H9 (cell line): Measurements from ENCODE around the gene ARL11. TPM values are rescaled to one million over a fixed set of nuclear protein-coding genes. Genes with fewer than 3 reads are reported as not detected.

Experiments
- DNase-seq: peaks from one replicate; pipeline ENCODE4 v3.0.0-alpha.2; 2017
- H2AFZ ChIP-seq: one replicate; pipeline ENCODE4 v1.6.1; 2013; ENCODE audit warnings: mild to moderate bottlenecking, low read length, control low read depth, moderate library complexity
- H2AK5ac ChIP-seq: 2 replicates; pipeline ENCODE4 v1.6.1; 2013; ENCODE audit warnings: low read length, control low read depth, mixed read lengths; ENCODE audit not compliant: insufficient read length
- H2BK120ac ChIP-seq: one replicate; pipeline ENCODE4 v1.6.1; 2013; ENCODE audit warnings: low read depth, mild to moderate bottlenecking, low read length, control low read depth, inconsistent platforms; ENCODE audit not compliant: poor library complexity, severe bottlenecking
- H2BK12ac ChIP-seq: 2 replicates; pipeline ENCODE4 v1.6.1; 2013; ENCODE audit warnings: low read length, control low read depth, mixed read lengths, low read depth; ENCODE audit not compliant: insufficient read length
- H2BK15ac ChIP-seq: 2 replicates; pipeline ENCODE4 v1.6.1; 2013; ENCODE audit warnings: low read depth, low read length, control low read depth
- H2BK20ac ChIP-seq: one replicate; pipeline ENCODE4 v1.6.1; 2013; ENCODE audit warnings: low read depth, mild to moderate bottlenecking, low read length, control low read depth, inconsistent platforms; ENCODE audit not compliant: poor library complexity, severe bottlenecking
- H2BK5ac ChIP-seq: 2 replicates; pipeline ENCODE4 v1.6.1; 2013; ENCODE audit warnings: low read length, control low read depth, mixed read lengths; ENCODE audit not compliant: insufficient read length
- H3K14ac ChIP-seq: 2 replicates; pipeline ENCODE4 v1.6.1; 2013; ENCODE audit warnings: low read length, control low read depth; ENCODE audit not compliant: insufficient read depth
- H3K18ac ChIP-seq: 2 replicates; pipeline ENCODE4 v1.6.1; 2013; ENCODE audit warnings: low read depth, mild to moderate bottlenecking, mixed read lengths, low read length, control low read depth; ENCODE audit not compliant: insufficient read length
- H3K23ac ChIP-seq: 2 replicates; pipeline ENCODE4 v1.6.1; 2013; ENCODE audit warnings: low read length, control low read depth, mixed read lengths, low read depth; ENCODE audit not compliant: insufficient read length
- H3K23me2 ChIP-seq: 2 replicates; pipeline ENCODE4 v1.6.1; 2013; ENCODE audit warnings: low read depth, mild to moderate bottlenecking, mixed read lengths, low read length, control low read depth; ENCODE audit not compliant: insufficient read length, poor library complexity, severe bottlenecking
- H3K27ac ChIP-seq: 2 replicates; pipeline ENCODE4 v1.5.1; 2013; ENCODE audit warnings: low read length, control low read depth, mixed read lengths, low read depth; ENCODE audit not compliant: insufficient read length
- H3K27me3 ChIP-seq: 2 replicates; pipeline ENCODE4 v1.6.1; 2013; ENCODE audit warnings: low read length, control low read depth, inconsistent platforms; ENCODE audit not compliant: insufficient read depth
- H3K4ac ChIP-seq: 2 replicates; pipeline ENCODE4 v1.6.1; 2013; ENCODE audit warnings: low read depth, mild to moderate bottlenecking, control low read depth, inconsistent platforms, low read length, moderate library complexity
- H3K4me1 ChIP-seq: 2 replicates; pipeline ENCODE4 v1.6.1; 2013; ENCODE audit warnings: low read length, control low read depth, inconsistent platforms; ENCODE audit not compliant: insufficient read depth
- H3K4me2 ChIP-seq: 2 replicates; pipeline ENCODE4 v1.6.1; 2013; ENCODE audit warnings: low read length, control low read depth, mixed read lengths; ENCODE audit not compliant: insufficient read length, insufficient read depth
- H3K56ac ChIP-seq: 2 replicates; pipeline ENCODE4 v1.6.1; 2013; ENCODE audit warnings: low read depth, mild to moderate bottlenecking, mixed read lengths, low read length, control low read depth; ENCODE audit not compliant: insufficient read length
- H3K79me1 ChIP-seq: 2 replicates; pipeline ENCODE4 v1.6.1; 2013; ENCODE audit warnings: low read depth, mild to moderate bottlenecking, moderate library complexity, low read length, control low read depth, inconsistent platforms; ENCODE audit not compliant: insufficient read depth, poor library complexity, severe bottlenecking
- H3K79me2 ChIP-seq: 2 replicates; pipeline ENCODE4 v1.6.1; 2013; ENCODE audit warnings: low read length, control low read depth, inconsistent platforms; ENCODE audit not compliant: insufficient read depth
- H3K9ac ChIP-seq: 2 replicates; pipeline ENCODE4 v1.6.1; 2013; ENCODE audit warnings: low read length, control low read depth, mixed read lengths; ENCODE audit not compliant: insufficient read length; ENCODE audit errors: extremely low read depth
- H3K9me3 ChIP-seq: one replicate; pipeline ENCODE4 v1.6.1; 2013; ENCODE audit warnings: low read depth, low read length, inconsistent platforms; ENCODE audit not compliant: control insufficient read depth
- H3T11ph ChIP-seq: one replicate; pipeline ENCODE4 v1.6.1; 2013; ENCODE audit warnings: mild to moderate bottlenecking, low read length, control low read depth, inconsistent platforms
- H4K20me1 ChIP-seq: one replicate; pipeline ENCODE4 v1.6.1; 2013; ENCODE audit not compliant: control insufficient read depth, insufficient read length, insufficient read depth
- H4K5ac ChIP-seq: 2 replicates; pipeline ENCODE4 v1.6.1; 2013; ENCODE audit warnings: low read depth, mild to moderate bottlenecking, mixed read lengths, low read length, control low read depth; ENCODE audit not compliant: insufficient read length
- H4K8ac ChIP-seq: replicated peaks from 2 replicates; pipeline ENCODE4 v1.6.1; 2013; ENCODE audit warnings: low read length, control low read depth, mixed read lengths, low read depth; ENCODE audit not compliant: insufficient read length
- H4K91ac ChIP-seq: 2 replicates; pipeline ENCODE4 v1.6.1; 2013; ENCODE audit warnings: low read depth, mild to moderate bottlenecking, moderate library complexity, mixed read lengths, low read length, control low read depth; ENCODE audit not compliant: insufficient read length
- H3K27ac Mint-ChIP-seq, 3 experiments: 2 replicates in 2 of 3; 3 replicates in 1 of 3; pipeline ENCODE4 v1.8.0; 2020 to 2021; ENCODE audit warnings: mixed read lengths in 3 of 3, mild to moderate bottlenecking in 1 of 3, moderate library complexity in 1 of 3
- H3K27me3 Mint-ChIP-seq: 2 replicates; pipeline ENCODE4 v1.8.0; 2021; ENCODE audit warnings: low read depth, mild to moderate bottlenecking, moderate library complexity, mixed read lengths
- H3K36me3 Mint-ChIP-seq, 3 experiments: 2 replicates in 2 of 3; 3 replicates in 1 of 3; pipeline ENCODE4 v1.8.0; 2020 to 2021; ENCODE audit warnings: low read depth in 3 of 3, mixed read lengths in 3 of 3; ENCODE audit not compliant: insufficient read depth in 1 of 3
- H3K4me1 Mint-ChIP-seq, 2 experiments: 2 replicates each; pipeline ENCODE4 v1.8.0; 2020; ENCODE audit warnings: mixed read lengths in 2 of 2
- H3K4me3 Mint-ChIP-seq, 2 experiments: 2 replicates in 1 of 2; 3 replicates in 1 of 2; pipeline ENCODE4 v1.8.0; 2020 to 2021; ENCODE audit warnings: mild to moderate bottlenecking in 2 of 2, mixed read lengths in 2 of 2, moderate library complexity in 1 of 2
- H3K9me3 Mint-ChIP-seq, 2 experiments: 2 replicates in 1 of 2; 3 replicates in 1 of 2; pipeline ENCODE4 v1.8.0; 2020; ENCODE audit warnings: mild to moderate bottlenecking in 2 of 2, mixed read lengths in 2 of 2, moderate library complexity in 1 of 2
- CTCF ChIP-seq: fragments of 200-600 bp; sonication (generic); conservative IDR thresholded peaks from 3 replicates; pipeline ENCODE4 v1.8.0; 2021; ENCODE audit warnings: antibody characterized with exemption, mild to moderate bottlenecking
- WGBS: extraction: QIAGEN DNeasy Blood & Tissue Kit; methylation state at CpG from one replicate; pipeline ENCODE4 v1.1.7; 2013; ENCODE audit warnings: missing lambda C conversion rate, low lambda C conversion rate, mixed read lengths; ENCODE audit not compliant: insufficient read length; ENCODE audit errors: extremely low coverage; 5-methylcytosine and 5-hydroxymethylcytosine counted together
- total RNA-seq: library from RNA; stranded (reverse); gene quantifications from 2 replicates; pipeline ENCODE4 v1.2.1, GENCODE V29; 2021

Gene ARL11
- total RNA-seq, 1 experiment from 2014 or later, result 0.42 TPM

GRCh38 chr13:49678191-49678914 is 50.0 kb downstream of the ARL11 start:
- no peak overlapping the region for H2BK5ac ChIP-seq
- no peak overlapping the region for H2BK15ac ChIP-seq
- H2AK5ac ChIP-seq, result no peak overlapping the region
- no peak overlapping the region for H3K4me2 ChIP-seq
- no peak overlapping the region for H2BK120ac ChIP-seq
- Mint-ChIP-seq H3K9me3 (peaks cover 21 to 23% of the 10 kb centered on the region in 2 experiments), H3K27me3 (no peaks in the 10 kb centered on the region), H3K4me1 (no peaks in the 10 kb centered on the region), H3K4me3 (no peak overlapping the region), H3K36me3 (peaks cover 48 to 53% (median 49%) of the 10 kb centered on the region in 3 experiments), H3K27ac (no peak overlapping the region)
- H2BK20ac ChIP-seq, result no peak overlapping the region
- no peak overlapping the region for H4K91ac ChIP-seq
- no peak for TF ChIP-seq CTCF
- no peak overlapping the region for H3K14ac ChIP-seq
- H3K9me3 ChIP-seq, result peaks cover 6% of the 10 kb centered on the region
- H4K8ac ChIP-seq, result no peak overlapping the region
- H3K27me3 ChIP-seq, result no peaks in the 10 kb centered on the region
- H3K79me1 ChIP-seq, result no peaks in the 10 kb centered on the region
- H4K20me1 ChIP-seq, result no peaks in the 10 kb centered on the region
- H2BK12ac ChIP-seq, result no peak overlapping the region
- DNase-seq, result no peak
- H3K27ac ChIP-seq, result no peak overlapping the region
- no peak overlapping the region for H3K56ac ChIP-seq
- H3K79me2 ChIP-seq, result peaks cover 4% of the 10 kb centered on the region; the same call in 1 of the 2 replicates
- no peak overlapping the region for H3K23ac ChIP-seq
- H3K18ac ChIP-seq, result no peak overlapping the region
- no peak overlapping the region for H3K9ac ChIP-seq
- H2AFZ ChIP-seq, result no peak overlapping the region
- no CpG with 5 or more reads among the region's 48 CpGs for WGBS
- H3K4me1 ChIP-seq, result no peaks in the 10 kb centered on the region
- H3K23me2 ChIP-seq, result no peaks in the 10 kb centered on the region
- no peak overlapping the region for H3T11ph ChIP-seq
- H4K5ac ChIP-seq, result no peak overlapping the region
- no peak overlapping the region for H3K4ac ChIP-seq
